GM18499 (cell line): Measurements from ENCODE around the gene PPP1R14C.

Experiments
- ATAC-seq: cut with Tn5 transposase; IDR thresholded peaks from one replicate; pipeline ENCODE4 v1.9.1; 2021; ENCODE audit warnings: moderate number of reproducible peaks; ENCODE audit not compliant: insufficient read depth, unreplicated experiment

Gene PPP1R14C

DNA sequence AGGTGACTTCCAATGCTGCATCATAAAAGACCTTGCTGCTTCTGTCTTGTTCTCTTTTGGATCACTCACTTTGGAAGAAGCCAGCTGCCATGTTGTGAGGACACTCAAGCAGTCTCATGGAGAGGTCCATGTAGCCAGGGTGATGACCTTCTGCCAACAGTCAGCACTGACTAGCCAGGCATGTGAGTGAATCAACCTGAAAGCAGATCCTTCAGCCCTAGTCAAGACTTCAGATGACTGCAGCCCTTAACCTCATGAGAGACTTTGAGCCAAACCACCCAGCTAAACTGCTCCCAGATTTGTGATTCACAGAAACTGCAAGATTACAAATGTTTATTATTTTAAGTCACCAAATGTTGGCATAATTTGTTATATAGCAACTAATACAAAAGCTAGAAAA is 140.0 kb downstream of the PPP1R14C start:
- ATAC-seq, result no peak

DNA sequence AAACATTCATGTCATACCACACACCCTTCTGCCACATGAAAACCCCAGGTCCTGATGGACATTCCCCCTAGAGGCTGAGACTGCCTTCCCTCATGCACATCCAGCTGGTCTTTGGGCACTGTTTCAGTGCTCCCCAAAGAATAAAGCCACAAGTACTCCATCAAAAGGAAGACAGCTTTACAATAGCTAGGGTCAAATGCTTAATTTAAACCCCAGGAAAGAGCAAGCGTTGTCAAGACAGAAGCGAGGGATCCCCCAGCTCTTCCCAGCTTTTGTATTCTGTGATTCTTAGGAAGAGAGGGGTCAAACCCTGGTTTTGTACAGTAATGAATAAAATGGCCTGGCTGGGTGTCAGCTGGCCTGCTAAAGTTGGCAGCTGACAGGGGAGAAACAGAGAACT is 143.6 kb downstream of the PPP1R14C start:
- ATAC-seq, result no peak

DNA sequence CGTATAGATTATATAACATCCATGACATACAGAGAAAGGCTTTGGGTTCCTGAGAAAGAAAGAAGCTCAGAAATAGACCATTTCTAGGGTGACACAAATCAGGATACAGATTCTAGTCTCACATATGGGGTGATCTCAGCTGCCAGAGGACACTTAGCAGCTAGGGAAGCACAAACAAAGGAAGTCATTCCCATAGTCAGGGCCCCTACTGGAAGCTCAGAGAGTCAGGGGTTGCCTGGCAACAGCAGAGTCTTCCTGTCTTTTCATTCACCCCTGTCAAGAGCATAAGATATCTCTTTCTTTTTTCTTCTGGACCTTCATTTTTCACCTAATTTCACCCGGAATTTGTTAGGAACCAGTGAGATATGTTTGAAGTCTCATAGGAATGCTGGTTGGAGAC is 144.1 kb downstream of the PPP1R14C start:
- no peak for ATAC-seq

DNA sequence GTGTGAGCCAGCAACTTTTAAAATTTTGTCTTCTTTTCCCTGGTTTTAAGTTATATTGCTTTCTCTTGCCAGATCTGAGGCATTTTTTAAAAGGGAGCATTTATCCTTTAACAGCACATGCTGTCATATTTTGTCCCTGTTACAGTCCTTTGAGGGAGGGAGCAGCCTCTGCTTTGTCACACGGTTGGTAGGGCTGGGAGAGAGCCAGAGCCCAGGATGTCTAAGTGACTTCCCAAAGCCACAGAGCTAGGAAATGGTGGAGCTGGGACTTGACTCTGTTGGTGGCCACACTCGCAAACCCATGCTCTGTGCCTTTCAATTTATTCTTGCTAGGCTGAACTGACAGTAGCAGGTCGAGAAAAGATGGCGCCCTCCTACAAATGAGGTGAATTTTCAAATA is 145.6 kb downstream of the PPP1R14C start:
- ATAC-seq, result no peak

DNA sequence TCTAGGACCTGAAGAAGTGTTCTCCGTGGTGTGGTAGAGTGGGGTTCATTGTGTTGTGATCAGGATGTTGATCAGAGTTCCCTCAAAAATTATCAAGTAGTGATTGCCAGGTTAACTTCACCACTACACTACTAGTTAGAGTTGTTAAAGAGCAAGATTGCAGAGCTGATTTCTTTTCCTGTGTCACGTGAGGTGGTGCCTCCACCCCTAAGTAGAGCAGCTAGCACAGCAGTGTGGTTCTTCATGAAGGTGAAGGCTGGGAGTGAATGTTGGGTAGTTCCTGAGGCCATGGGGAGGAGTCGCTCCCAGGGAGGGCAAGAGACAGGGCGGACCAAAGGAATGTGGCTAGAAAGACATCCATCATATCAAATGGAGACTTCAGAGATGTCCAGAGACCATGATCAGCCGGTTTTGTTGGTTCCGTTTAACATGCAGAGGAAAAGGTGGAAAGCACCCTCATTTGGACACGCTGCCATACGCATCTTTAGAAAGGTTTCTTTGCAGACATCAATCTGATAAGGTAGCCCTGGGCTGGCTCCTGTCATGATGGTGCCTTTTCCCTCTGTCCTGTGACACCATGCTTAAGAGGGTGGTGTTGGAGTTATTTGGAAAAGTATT is 146.7 kb downstream of the PPP1R14C start:
- ATAC-seq, result no peak

DNA sequence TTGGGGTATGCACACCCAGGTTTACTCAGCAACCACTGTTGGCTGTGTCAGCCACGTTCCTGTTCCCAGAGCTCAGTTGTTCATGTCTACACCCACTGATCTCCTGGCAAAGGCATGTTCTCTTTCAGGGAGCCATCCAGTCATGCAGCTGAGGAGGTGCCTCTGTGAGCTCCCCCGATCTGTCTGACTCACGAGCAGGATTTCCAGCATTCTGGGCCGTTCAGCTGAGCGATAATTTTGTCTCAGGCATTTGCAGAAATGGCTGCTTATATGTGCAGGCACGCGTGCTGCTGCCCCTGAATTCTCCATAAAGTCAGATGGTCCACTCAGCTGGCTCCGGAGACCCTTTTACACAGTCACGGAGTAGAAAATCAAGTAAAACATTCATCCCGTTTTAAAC is 147.6 kb downstream of the PPP1R14C start:
- ATAC-seq, result no peak

DNA sequence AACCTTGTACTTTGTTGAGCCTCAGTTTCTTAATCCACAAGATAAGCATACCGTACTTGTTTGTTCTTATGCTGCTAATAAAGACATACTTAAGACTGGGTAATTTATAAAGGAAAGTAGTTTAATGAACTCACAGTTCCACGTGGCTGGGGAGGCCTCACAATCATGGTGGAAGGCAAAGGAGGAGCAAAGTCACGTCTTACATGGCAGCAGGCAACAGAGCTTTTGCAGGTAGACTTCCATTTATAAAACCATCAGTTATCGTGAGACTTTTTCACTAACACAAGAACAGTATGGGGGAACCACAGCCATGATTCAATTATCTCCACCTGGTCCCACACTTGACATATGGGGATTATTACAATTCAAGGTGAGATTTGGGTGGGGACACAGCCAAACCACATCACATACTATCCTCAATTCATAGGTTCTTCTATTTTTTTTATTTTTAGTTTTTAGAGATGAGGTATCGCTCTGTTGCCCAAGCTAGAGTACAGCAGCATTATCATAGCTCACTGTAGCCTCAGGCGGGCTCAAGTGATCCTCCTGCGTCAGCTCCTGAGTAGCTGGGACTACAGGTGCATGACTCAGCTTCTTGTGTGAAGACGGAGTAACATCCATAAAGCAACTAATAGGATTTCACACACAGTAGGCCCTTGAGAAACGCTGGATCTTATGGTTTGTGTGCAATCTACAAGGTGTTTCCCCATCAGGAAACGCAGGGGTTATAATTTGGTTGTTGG is 149.3 kb downstream of the PPP1R14C start:
- no peak for ATAC-seq

DNA sequence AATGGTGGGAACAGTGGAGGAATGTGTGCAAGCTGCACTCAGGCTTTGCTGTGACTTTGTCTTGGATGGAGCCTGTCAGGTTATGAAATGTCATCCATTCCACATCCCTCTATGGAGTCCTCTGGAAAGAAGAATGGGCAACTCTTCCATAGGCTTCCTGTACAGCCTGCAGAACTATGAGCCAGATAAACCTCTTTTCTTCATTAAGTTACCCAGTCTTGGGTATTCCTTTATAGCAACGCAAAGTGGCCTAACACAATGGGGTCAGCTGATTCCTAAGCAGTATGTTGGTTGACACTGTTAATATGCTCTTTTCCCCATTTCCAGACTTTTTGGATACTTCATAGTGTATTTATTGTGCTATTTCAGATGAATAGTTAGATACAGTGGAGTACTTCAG is 150.2 kb downstream of the PPP1R14C start:
- no peak for ATAC-seq

DNA sequence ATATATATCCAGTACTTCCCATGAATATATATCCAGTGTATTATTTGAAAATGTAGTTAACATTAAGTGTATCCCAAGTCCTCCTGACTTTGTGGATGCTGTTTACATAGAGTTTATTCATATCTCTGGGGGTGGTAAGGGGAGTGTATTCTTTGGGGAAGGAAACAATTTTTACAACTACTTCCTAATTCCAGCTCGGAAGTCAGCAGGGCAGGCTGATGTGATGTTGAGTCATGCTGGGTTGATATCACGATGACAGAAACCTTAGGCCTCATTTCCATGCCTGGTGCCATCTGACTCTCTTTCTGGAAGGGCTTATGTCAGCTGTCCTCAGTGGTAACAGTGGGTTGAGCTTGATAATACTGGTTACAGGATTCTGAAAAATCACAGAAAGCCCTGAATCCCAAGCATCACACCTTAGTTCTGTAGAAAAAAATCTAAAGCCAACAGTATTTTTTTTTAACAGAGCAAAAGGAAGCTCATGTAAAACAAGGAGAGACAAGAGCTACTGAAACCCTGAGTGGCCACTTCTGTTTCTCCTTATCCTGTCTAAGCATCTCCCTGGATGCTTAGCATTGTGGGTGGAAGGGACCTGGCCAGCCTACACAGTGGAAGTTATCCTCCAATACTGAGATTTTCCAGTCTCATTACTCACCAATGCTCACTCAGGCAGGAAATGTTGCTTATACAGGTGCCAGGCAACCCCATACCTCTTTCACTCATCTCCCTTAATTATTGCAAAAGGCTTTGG is 150.8 kb downstream of the PPP1R14C start:
- no peak for ATAC-seq

DNA sequence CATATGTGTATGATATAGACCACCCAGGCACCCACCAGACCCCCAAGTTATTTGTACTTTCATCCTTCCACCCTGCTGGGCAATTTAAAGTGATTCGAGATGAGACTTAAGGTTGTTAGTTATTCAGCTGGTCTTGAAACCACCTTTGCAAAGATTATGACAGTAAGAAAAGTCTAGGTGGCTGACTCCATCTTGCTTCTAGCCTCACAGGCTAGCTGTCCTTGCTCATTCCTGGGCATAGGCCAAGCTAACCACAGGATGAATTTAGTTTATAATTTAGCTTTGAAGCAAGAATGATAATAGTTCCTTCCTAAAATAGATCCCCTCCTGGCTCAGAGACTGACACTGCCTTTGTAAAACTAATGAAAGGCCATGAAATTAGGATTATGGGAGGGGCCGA is 154.0 kb downstream of the PPP1R14C start:
- no peak for ATAC-seq

DNA sequence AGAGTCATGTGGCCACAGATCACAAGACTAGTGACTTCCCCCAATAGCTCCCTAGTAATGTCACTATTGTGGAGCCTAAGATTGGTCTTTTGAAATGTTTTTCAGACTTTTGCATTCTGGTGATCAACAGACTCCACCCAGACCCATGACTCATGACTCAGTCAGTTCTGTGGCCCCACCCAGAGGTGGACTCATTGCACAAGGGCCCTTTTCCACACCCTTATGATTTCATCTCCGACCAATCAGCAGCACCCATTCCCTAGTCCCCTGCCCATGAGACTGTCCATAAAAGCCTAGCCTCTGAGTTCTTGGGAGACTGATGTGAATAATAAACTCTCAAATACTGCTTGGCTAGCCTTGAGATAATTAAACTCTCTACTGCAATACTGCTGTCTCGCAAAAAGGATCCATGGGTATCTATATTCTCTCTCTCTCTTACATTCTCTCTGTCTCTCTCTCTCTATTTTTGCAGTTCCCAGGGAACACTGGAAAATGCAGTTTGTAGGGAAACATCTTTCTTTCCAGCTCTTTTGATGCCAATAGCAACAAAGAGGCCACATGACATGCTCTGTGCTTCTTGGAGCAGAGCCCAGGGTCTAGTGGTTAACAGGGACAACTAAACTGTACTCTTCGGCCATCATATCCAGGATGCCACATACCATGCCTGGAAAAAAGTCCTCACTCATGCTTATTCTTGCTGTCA is 154.6 kb downstream of the PPP1R14C start:
- no peak for ATAC-seq

DNA sequence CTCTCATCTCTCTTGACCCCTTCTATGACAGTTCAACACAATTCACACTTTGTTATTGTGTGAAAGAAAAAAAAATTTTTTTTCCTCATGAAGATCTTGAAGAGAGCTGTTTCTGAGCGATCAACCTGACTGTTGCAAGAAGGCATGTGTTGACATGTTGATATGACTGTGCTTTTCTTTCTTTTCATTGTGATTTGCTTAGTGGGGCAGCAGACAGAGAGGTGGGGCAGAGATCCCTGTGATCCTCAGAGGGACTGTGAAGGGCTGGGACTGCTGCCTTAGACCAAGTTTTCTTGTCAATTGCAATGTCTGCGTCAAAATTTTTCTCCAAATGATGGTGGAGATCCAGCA is 155.2 kb downstream of the PPP1R14C start:
- ATAC-seq, result no peak

DNA sequence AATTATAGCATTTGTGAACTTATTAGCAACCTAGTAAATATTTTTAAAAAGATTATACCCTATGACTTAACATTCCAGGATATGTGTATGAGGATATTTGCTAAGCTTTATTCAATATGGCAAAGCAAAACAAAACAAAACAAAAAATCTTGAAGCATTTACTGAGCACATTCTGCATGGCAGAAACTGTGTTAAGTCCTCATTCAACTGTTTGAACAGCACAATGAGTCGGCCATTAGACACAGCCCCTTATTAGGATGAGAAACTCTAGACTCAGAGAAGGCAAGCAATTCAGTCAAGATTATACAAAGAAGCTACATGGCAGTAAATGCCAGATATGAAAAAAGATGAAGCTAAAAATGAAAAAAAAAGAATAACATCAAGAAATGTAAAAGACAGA is 155.8 kb downstream of the PPP1R14C start:
- no peak for ATAC-seq
